DND-41 (cell line): ENCODE measurements around the gene CERCAM.

Experiments used
- EZH2 ChIP-seq: IDR thresholded peaks from 3 replicates; pipeline ENCODE4 v1.6.1; 2012; ENCODE audit warnings: borderline replicate concordance, low read depth, mild to moderate bottlenecking, moderate library complexity, low read length, inconsistent platforms; ENCODE audit not compliant: severe bottlenecking
- TF ChIP-seq, protein P1 (sequence below): IDR thresholded peaks from 2 replicates; pipeline ENCODE4 v1.5.1; 2012; ENCODE audit warnings: borderline replicate concordance, low read length, moderate library complexity, mild to moderate bottlenecking; ENCODE audit not compliant: poor library complexity, severe bottlenecking; ENCODE audit errors: extremely low read depth

DNA sequence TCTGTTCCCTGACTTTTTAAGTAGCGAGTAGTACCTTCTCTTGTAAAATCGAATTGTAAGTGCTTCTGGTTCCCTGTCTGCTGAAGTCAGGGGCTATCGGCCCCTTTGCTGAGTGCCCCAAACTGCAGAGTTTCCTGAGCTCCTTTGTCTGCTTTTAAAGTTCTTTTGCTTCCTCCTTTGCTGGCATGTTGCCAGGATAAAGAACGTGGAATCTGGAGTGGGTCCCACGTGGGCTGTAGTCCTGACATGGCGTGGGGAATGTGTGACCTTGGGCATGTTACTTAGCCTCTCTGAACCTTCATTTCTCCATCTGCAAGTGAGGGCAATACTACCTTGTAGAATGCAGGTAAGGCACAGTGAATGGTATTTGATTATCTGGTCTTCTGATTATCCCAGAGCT lies 21.5 kb downstream of the CERCAM start:
- TF ChIP-seq, protein P1, sequence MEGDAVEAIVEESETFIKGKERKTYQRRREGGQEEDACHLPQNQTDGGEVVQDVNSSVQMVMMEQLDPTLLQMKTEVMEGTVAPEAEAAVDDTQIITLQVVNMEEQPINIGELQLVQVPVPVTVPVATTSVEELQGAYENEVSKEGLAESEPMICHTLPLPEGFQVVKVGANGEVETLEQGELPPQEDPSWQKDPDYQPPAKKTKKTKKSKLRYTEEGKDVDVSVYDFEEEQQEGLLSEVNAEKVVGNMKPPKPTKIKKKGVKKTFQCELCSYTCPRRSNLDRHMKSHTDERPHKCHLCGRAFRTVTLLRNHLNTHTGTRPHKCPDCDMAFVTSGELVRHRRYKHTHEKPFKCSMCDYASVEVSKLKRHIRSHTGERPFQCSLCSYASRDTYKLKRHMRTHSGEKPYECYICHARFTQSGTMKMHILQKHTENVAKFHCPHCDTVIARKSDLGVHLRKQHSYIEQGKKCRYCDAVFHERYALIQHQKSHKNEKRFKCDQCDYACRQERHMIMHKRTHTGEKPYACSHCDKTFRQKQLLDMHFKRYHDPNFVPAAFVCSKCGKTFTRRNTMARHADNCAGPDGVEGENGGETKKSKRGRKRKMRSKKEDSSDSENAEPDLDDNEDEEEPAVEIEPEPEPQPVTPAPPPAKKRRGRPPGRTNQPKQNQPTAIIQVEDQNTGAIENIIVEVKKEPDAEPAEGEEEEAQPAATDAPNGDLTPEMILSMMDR: no peak
- TF ChIP-seq EZH2: no peak
